ENCODE results near the gene KCNIP1.

KCNIP1 gene

DNA sequence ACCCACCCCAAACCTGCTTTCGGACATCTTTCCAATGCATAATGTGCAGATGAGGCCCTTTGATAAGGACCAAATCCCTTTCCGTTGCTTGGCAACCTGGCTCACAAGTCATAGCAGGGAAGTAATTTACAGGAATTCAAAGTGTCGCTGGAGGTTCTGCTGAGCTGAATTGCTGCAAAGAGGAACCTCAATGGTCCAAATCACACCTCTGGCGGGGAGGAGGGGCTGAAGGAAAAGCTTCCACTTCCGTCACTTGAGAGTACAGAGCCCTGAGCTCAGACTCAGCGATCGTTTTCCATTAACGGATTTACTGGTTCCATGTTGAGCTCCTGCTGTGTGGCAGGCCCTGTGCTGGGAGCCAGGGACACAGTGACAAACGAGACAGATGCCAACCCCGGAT, 99.3 kb downstream of the KCNIP1 start:
- no peak for DNase-seq

GRCh38 chr5:170603578-170604565, 100.1 kb downstream of the KCNIP1 start:
- peak; percentile 84 for DNase-seq

GRCh38 chr5:170606941-170607340, 103.1 kb downstream of the KCNIP1 start:
- DNase-seq: no peak

DNA sequence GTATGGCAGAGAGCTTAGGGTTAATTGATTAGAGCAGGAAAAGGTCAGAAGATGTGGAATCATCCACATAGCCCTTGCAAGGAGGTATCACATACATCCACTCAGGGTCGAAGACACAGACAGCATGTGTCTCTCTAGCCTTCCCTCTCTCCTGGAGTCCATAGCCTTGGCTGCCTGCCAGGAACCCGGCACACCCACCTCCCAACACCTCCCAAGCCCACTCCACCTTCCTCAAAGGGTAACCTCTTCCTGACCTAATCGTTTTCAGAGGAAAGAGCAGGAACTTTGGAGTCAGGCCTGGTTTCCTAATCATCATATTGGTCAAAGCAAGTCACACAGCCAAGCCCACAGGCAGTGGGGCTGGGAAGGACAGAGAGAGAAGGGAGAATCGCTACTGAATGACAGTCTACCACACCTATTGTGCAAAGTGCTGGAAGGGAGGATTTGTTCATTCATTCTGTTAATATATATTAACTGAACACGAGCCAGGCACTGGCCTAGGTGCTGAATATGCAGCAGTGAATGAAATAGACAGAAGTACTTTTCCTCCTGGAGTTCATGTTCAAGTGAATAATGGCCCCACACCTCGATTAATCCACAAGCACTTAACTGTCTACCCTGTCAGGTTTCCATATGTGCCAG, 107.8 kb downstream of the KCNIP1 start:
- no peak for DNase-seq

GRCh38 chr5:170612256-170612678, 108.4 kb downstream of the KCNIP1 start:
- no peak for DNase-seq

DNA sequence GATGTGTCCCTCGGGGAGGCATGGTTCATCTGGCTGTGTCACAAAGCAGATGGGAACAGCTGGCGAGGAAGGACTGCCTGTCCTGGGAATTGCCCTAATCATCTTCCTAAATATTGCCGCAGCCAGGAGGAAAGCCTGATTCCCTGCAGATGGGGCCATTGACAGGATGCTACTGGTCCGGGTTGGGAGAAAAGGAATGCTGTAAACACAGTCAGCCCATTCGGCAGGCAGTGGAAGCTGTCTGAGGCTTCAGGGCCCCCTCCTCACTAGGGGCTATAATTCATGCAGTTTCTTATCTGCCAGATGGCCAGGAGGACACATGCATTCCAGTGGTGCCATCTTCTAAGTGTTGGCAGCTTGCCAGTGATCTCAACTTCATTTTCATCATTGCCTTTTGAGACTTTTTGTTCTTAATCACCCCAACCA, 110.3 kb downstream of the KCNIP1 start:
- DNase-seq: no peak

DNA sequence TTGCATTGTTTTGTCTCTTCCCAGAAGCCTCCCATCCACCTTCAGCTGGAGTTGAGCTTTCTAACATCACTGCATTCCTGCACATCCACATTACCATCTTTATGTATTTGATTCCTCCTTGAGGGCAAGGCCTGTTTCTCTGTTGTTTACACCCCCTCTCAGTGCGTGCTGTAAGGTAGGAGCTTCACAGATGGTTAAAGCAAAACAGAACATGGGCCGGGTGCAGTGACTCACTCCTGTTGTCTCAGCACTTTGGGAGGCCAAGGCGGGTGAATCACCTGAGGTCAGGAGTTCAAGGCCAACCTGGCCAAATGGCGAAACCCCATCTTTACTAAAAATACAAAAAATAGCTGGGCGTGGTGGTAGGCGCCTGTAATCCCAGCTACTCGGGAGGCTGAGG, 110.9 kb downstream of the KCNIP1 start:
- DNase-seq: no peak

- DNase-seq: no peak
These were observed 114.0 kb downstream of the KCNIP1 start for GRCh38 chr5:170617533-170618490.

DNA sequence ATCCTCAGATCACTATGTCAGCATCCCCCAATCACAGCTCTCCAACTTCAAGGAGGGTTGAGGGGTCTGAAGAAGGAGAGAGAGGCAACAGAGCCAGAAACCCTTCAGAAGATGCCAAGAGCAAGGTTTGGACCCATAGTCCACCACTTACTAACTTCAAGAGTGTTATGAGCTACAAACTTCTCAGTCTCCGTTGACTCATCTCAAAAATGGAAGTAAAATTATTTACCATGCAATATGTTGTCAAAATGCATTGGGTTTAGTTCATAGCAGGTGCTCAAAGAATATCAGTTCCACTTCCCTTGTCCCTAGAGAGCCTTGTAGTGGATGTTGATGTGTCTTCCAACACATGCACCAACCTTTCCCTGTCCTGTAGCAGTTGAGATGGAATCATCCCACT, 116.0 kb downstream of the KCNIP1 start:
- no peak for DNase-seq

DNA sequence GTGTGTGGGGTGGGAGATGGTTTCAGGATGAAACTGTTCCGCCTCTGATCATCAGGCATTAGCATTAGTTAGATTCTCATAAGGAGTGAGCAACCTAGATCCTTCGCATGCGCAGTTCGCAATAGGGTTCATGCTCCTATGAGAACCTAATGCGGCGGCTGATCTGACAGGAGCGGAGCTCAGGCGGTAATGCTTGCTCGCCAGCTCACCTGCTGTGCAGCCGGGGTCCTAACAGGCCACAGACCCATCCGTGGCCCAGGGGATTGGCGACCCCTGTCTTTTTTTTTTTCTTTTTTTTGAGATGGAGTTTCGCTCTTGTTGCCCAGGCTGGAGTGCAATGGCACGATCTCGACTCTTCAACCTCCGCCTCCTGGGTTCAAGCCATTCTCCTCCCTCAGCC, 119.1 kb downstream of the KCNIP1 start:
- no peak for DNase-seq

GRCh38 chr5:170623576-170624181, 119.9 kb downstream of the KCNIP1 start:
- peak; percentile 76 for DNase-seq

- DNase-seq: no peak
These were observed 121.7 kb downstream of the KCNIP1 start for GRCh38 chr5:170625221-170626165.

DNA sequence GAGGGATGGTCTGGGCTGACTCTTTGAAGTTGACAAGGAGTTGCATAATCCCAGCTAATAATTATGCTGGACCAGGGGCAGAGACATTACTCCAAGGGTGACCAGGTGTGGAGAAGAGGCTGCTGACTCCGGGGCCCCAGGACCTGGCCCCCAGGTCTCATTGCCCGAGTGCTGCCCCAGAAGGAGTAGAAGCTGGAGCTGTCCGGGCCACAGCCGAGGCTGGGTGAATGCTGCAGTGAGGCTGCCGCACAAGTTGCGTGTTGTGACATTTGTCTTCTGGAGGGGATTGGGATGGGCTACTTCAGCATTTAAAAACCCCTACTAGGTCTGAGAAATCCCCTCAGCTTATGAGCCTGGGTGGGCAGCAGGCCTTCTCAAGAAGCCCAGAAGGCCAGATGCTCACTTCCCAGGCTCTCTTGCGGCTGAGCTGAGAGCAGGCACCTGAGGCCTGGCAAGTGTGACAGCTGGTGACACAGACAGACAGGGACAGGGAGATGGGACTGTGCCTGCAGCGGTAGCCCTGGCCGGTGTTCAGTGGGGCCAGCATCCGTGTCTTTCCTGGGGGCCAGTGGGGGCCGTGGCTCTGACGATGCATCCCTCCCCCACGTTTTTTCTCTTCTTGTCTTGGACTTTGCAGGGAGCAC, 122.8 kb downstream of the KCNIP1 start:
- DNase-seq: no peak

- DNase-seq: no peak
These were observed 123.5 kb downstream of the KCNIP1 start for GRCh38 chr5:170627271-170627670.

DNA sequence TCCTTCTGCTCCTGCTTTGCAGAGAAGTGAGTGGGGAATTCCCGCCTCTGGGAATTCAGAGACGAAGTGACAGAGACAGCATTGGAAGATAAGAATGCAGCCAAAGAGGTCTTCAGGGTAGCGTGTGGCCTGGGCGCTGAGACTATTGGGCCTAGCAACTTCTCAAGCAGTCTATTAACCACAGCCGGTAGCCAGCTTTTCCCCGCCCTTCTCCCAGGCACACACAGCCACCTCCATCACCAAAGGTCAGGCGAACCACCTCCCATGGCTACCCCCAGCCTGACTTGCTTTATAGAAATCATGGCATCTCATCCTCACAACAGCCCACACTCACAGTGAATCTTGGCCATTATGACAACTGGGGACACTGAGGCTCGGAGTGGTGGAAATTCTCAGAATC, 124.2 kb downstream of the KCNIP1 start:
- DNase-seq: no peak

DNA sequence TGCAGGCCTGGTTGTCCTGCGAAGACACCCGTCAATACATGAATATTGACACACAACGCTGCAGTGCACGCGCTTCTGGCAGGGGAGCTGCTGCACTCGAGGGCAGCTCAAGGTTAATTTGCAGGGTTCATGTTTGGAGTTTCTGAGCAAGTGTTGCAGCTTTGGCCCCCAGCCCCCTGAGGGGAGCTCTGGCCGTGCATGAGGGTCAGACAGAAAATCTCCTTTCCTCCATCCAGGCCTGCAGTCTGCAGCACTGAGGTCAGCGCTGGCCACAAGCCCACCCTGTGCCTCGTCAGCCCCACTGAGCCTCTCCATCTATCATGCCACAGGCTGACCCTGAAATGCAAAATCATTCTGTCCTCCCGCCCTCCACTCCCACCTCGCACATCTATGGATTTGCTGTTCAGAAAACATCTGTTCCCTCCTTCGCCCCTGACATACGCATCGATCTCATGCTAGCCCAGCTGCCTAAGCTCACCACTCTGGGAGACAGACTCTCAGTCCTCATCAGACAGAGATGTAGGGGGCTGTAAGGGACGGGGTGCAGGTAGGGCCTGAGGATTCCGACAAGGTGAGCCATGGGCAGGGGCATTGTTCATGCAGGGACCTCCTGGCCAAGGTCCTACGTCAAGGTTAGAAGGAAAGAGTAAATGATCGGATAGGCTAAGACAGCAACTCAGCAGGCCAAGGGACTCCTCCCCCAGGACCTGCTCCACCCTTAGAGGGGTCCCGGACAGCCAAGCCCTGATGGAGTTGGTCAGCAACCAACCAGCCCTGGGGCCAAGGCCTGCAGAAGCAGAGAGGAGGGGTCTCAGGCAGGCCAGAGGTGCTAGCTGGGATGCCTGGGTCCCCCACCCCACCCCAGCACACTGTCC, 125.1 kb downstream of the KCNIP1 start:
- DNase-seq: no peak

DNA sequence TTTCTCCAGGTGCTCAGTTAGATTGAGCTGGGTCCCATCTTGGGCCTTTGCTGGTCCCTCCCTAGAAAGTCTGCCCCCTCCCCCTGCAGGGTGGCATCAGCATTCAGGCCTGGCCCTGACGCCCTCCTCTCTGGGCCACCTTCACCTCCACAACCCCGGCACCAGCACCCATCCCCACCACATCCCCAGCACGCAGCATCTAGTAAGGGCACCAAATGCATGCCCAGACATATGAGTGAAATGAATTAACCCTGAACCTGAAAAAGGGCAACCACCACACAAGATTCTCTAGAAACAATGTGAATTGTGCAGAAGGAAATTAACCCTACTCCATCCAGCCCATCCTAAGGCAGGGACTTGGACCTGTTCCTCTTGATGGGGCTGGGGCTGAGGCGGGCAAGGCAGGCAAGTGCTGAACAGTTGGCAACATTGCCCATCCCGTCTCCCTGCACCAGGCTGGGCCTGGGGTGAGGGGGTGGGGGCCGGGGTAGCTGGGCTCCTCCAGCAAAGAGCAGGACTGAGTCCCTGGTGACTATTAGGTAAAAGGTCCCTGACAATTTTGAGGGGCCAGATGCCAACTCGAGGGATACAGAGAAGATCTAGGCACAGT, 125.9 kb downstream of the KCNIP1 start:
- DNase-seq: no peak

- no peak for DNase-seq
These were observed 126.4 kb downstream of the KCNIP1 start for GRCh38 chr5:170630226-170630625.

DNA sequence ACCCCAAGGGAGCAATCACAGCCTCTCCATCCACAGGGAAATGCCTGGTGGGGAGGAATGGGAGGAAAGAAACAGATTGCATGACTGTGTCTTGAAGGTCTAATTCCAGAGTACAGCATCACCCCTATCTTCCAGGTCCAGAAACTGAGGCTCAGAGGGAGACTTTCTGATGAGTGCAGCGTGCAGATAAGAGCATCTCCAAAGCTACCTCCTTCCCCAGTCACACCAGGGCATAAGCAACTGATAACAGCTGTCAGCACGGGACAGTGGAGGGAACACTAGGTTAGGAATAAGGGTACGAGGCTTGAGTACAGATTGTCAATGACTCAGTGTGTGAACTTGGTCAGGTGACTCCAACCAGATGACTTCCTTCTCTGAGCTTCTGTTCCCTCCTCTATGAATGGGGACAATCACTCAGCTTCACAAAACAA, 126.9 kb downstream of the KCNIP1 start:
- no peak for DNase-seq

All from activated CD8-positive, alpha-beta memory T cell treated with anti-CD3 and anti-CD28 coated beads, Interleukin-2, amount 50 U/mL, for 48 hours (primary cell).